Activated CD4-positive, alpha-beta T cell treated with anti-CD3 and anti-CD28 coated beads for 4 hours (primary cell): Measurements from ENCODE around the gene PNKD.
"Not testable (repeated sequence)": the region's sequence is repeated elsewhere in the genome, so short reads cannot be mapped to it uniquely, and the experiment has no call there.

ENCODE experiments used
- DNase-seq, 2 donors: peaks; one replicate each; pipeline ENCODE4 v3.0.0-alpha.2; 2020

PNKD gene

DNA sequence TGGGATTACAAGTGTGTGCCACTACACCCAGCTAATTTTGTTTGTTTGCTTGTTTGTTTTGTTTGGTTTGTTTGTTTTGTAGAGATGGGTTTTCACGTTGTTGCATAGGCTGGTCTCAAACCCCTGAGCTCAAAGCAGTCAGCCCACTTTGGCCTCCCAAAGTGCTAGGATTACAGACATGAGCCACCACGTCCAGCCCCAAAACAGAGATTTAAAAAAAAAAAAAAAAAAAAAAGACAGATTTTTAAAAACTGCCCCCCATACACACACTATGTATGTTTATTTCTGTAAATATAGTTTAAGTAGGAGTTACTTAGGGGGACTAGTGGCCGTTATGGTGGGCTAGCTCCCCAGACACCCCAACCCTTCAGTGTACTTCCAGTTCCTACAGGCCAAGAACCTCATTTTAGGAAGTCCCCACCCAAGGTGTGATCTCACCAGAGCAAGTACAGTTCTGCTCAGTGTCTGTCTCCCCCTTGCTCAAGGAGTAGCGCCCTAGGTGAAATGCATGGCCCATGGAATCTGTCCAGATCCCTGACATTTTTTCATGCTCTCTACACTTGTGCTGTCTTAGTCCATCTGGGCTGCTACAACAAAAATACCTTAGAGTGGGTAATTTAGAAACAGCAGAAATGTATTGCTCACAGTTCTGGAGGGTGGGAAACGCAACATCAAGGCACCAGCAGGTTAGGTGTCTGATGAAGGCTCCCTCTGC is 23.6 kb downstream of the PNKD start:
- no peak for DNase-seq

DNA sequence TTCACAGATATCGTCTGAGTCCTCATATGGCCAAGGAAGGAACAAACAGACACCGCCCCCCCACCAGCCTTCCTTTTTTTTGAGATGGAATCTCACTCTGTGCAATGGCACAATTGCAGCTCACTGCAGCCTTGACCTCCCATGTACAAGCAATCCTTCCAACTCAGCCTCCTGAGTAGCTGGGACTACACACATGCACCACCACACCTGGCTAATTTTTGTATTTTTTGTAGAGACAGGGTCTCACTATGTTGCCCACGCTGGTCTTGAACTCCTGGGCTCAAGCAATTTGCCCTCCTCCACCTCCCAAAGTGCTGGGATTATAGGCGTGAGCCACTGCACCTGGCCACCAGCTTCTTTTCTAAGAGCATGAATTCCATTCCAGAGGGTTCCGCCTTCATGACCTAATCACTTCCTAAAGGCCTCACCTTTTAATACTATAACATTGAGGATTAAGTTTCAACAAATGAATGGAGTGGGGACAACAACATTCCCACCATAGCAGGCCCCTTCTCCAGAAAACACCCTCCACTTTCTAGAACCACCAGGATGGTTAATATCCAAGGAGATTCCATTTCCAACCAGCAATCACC is 24.2 kb downstream of the PNKD start:
- no peak for DNase-seq

DNA sequence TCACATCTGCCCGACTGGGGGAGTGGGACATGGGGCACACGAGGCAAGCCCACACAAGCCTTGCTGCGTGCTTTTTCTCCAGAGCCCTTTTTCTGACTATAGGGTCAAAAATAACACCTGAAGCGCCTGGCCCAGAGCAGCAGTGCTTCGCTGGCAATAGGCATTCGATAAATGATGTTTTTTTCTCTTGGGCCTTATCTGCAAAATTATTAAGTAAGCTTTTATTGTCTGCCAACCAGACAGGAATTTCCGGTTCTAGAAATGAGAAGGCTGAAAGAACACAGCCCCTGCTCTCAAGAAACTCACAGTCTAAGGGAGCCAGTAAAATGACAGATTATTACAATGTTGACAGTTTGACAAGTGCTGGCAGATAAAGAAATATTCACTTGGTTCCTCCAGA is 24.7 kb downstream of the PNKD start:
- no peak for DNase-seq

DNA sequence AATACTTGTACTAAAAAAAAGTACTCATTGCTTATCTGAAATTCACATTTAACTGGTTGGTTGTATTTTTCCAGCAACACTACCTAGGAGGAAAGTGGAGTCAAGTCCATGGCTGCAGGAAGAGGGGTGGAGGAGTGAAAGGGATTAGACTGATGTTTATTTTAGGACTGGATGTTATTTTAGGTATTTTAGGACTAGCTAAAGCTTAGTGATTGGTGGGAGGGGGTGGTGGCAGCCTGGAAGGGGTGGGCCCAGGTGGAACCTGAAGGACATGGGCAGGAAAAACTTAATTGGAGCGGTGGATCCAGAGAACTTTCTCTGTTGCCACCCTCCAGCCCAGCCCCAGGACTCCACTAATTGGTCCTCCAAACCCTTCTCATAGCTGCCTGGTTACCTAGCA is 25.9 kb downstream of the PNKD start:
- DNase-seq, result no peak

DNA sequence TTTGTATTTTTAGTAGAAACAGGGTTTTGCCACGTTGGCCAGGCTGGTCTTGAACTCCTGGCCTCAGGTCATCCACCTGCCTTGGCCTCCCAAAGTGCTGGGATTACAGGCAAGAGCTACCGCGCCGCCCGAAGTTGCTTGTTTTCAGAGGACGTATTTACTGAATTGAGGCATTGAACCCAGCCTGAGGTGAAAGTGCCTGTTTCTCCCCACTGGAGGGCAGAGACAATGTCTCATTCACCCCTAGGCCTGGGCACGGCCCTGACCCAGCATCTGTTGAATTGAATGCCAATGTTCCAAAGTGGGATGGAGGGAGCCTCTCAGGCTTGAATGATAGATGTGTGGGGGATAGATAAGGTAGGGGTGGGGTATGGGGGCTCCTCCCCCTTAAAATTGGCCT is 26.5 kb downstream of the PNKD start:
- DNase-seq, result no peak

DNA sequence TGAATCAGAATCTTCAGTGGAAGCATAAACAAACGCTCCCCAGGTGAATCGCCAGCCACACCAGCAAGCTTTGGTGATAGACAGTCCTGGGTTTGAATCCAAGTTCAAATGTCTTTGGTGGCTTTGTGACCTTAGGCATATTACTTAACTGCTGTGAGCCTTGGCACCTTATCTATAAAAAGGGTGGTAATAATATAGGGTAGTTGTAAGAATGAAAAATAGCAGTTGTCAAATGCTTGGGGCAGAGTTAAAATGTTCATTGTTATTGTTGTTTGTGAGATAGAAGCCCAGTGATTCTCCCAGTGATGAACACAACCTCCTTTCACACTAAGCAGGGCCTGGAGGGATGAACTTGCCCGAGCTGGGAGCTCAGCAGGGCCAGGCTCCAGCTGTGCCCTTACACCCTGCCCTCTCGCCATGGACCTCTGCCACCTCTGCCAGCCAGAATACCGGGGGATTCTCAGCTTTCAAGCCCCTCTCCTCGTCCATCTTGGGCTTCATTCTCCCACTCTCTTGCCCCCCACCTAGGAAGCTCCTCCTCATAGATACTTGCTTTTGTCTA is 28.1 kb downstream of the PNKD start:
- DNase-seq, result no peak

DNA sequence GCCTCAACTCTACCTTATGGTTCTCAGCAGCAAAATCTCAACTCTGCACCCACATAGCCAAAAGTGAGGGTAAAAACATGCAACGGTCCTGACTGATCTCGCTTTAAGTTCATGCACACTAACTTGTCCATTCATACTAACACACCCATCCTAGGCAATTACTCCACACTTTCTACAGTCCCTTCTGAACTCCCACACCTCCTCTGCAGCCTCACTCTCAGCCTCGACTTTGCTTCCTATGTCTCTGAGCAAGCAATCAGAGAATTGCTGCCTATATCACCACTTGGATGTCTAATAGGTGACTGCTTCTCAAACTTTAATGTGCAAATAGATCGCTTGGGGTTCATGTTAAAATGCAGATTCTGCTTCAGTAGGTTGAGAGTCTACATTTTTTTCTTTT is 29.8 kb downstream of the PNKD start:
- DNase-seq, result no peak

DNA sequence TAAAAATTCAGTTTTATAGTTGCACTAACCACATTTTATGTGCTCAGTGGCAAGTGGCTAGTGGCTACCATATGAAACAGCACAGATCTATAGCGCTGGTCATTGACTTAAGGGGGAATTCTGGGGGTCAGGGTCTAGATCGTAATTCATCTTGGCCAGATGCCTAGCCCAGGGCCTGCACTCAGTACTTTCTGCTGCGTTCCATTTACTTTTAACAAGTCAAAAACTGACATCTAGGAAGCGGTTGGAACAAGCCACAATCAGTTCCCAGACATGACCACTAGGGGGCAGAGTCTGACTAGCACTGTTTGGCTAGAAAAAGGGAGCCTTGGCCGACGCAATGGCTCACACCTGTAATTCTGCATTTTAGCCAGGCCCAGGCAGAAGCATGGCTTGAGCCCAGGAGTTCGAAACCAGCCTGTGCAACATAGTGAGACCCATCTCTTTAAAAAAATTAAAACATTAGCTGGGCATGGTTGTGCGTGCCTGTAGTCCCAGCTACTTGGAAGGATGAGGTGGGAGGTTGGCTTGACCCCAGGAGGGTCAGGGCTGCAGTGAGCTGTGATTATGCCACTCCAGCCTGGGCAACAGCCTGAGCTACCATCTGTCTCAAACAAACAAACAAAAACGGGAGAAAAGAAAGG is 31.0 kb downstream of the PNKD start:
- peak; percentile 81 to 92 for DNase-seq

DNA sequence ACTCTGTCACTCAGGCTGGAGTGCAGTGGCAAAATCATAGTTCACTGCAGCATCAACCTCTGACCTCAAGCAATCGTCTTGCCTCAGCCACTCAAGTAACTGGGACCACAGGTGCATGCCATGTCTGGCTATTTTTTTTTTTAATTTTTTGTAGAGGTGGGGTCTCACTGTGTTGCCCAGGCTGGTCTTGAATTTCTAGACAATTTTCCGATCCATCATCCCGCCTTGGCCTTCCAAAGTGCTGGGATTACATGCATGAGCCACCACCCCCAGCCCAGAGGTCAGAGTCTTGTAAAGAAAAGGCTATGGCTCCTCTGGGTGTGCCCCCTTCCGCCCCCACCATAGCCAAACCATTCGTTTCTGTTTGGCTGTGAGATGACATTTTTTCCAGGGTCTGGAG is 35.1 kb downstream of the PNKD start:
- DNase-seq, result no peak

DNA sequence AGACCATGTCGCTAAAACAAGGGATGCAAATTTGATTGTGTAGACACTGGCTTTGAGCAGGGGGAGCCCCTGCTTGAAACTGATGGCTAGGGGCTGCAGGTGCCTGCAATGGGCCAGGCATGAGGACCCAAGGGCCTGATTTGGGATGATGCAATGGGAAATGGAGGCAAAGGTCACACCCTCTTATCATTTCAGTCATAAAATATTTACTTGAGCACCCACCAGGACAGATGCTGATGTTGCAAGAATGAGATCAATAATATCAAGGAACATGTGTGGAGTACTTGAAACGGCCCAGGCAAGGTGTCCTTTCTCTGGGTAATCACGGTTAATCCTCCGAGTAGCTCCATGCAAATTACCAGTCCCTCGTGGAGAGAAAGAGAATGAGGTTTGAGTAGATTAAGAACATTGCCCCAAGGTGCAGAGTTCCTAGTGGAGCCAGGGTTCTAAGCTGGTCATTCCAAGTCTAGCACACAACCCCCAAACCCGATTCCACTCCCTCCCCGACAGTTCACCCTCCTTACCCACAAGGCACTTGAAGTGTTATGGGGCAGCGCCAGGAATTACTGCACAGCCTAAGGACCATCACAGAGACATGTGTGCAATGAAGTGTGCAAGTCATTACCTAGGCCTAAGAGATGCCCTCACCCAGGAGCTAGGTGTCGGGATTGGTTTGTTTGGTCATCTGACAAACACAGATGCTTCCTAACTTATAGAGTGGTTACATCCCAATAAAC is 36.0 kb downstream of the PNKD start:
- no peak for DNase-seq

DNA sequence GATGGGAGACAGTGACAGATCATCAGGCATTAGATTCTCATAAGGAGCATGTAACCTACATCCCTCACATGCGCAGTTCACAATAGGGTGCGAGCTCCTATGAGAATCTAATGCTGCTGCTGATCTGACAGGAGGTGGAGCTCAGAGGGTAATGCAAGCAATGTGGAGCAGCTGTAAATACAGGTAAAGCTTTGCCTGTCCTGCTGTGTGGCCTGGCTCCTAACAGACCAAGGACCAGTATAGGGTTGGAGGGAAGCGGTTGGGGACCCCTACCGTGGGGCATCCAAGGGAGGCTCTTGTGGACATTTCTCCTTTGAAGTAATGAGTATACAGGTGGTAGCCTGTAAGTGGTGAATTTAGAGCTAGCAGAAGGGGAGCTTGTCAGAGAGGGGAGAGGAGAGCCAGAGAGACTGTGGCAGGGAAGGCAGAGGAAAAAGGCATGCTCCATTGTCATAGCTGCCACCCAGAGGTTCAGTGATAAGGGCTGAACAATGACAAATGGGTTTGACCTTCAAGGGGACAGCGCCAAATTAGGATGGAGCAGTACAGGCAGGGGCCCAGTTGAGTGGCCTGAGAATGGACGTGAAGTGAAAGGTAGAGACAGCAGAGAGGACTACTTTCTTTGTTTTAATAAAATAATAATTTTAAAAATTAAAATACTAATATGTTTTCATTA is 37.2 kb downstream of the PNKD start:
- DNase-seq, result no peak

DNA sequence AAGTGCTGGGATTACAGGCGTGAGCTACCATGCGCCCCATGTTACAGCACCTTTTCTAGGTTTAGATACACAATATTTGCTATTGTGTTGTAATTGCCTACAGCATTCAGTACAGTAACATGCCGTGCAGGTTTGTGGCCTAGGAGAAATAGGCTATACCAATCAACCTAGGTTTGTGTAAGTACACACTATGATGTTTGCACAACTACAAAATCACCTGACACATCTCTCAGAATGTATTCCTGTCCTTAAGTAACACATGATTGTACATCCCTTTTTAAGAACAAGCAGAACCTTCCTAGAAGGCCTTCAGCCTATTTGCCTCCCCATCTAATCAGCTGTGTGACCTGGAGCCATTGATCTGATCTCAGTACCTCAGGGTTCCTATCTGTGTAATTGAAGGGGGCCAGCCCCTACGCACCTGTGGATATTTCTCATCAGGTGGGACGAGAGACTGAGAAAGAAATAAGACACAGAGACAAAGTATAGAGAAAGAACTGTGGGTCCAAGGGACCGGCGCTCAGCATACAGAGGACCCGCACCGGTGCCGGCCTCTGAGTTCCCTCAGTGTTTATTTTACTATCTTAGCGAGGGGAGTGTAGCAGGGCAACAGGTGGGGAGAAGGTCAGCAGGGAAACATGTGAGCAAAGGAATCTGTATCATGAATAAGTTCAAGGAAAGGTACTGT is 40.7 kb downstream of the PNKD start:
- no peak for DNase-seq

DNA sequence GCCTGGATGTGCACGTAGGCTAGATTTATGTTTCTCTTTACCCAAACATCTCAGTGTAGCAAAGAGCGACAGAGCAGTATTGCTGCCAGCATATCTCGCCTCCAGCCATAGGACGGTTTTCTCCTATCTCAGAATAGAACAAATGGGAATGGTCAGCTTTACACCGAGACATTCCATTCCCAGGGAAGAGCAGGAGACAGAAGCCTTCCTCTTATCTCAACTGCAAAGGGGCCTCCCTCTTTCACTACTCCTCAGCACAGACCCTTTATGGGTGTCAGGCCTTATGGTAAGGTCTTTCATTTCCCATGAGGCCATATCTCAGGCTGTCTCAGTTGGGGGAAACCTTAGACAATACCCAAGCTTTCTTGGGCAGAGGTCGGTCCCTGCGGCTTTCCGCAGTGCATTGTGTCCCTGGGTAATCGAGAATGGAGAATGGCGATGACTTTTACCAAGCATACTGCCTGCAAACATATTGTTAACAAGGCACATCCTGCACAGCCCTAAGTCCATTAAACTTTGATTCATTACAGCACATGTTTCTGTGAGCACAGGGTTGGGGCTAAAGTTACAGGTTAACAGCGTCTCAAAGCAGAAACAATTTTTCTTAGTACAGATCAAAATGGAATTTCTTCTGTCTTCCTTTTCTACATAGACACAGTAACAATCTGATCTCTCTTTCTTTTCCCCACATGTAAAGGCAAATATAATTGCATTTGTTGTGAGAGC is 41.4 kb downstream of the PNKD start:
- not testable (repeated sequence) for DNase-seq

DNA sequence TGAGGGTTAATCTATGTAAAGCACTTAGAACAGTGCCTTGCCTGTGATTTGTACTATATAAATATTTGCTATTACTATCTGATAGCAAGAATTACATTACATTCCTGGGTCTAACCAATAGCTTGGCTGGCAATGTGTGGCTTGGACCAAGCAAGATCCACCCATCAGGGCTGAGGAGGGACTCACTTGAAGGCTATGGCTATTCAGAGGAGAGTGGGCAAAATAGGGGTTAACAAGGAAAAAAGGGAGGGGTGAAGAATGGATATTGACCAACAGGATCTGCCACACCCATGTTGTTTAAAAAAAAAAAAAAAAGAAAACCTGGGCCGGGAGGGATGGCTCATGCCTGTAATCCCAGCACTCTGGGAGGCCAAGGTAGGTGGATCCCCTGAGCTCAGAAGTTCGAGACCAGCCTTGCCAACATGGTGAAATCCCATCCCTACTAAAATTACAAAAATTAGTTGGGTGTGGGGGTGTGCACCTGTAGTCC is 42.0 kb downstream of the PNKD start:
- DNase-seq, result no peak

DNA sequence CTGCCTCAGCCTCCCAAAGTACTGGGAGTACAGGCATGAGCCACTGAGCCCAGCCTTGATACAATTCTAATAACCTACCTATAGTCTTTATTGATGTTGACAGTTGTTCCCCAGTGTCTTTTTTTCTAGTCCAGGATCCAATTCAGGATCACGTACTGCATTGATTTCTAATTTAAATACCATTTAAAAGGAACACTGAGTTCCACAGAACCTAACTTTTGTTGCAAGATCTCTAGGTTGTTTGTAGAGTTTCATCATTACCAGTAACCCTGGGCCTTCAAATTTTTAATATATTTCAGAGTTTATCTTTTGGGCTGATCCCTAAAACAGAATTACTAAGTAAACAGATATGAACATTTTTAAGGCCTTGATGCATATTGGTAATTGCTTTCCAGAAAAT is 43.0 kb downstream of the PNKD start:
- no peak for DNase-seq

DNA sequence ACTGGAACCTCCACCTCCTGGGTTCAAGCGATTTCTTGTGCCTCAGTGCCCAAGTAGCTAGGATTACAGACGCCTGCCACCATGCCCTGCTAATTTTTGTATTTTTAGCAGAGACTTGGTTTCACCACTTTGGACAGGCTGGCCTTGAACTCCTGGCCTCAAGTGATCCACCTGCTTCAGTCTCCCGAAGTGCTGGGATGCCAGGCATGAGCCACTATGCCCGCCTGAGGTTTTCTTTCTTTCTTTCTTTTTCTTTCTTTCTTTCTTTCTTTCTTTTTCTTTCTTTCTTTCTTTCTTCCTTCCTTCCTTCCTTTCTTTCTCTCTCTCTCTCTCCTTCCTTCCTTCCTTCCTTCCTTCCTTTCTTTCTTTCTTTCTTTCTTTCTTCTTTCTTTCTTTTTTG is 44.4 kb downstream of the PNKD start:
- DNase-seq, result not testable (repeated sequence)

DNA sequence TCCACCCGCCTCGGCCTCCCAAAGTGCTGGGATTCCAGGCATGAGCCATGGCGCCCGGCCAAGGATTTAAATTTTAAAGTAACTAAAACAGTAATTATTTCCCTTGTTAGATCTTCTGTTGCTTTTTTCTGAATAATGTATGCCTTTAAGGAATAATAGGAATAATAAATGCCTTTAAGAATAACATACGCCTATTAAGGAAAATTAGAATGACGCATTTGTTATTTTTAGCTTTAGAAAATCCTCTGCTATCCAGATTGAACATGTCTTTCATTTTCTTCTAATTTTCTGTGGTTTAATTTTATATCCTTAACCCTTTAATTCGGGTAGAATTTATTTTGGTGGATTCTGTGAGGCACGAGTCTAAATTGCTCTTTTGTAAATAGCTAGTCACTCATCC is 45.1 kb downstream of the PNKD start:
- no peak for DNase-seq

DNA sequence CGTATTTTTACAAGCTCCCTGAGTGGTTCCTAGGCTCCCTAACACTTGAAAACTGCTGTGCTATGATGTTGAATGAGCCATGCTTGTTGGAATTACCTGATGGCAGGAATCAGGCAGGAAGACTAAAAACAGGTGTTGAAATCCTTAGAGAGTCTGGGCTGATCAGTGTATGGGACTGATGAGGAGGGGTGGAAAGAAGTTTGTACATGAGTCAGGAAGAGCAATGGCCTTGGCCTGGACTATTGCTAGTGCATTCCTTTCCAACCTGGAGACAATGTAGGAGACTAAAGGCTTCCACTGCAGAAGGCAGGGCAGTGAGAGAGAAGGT is 46.9 kb downstream of the PNKD start:
- DNase-seq, result no peak

DNA sequence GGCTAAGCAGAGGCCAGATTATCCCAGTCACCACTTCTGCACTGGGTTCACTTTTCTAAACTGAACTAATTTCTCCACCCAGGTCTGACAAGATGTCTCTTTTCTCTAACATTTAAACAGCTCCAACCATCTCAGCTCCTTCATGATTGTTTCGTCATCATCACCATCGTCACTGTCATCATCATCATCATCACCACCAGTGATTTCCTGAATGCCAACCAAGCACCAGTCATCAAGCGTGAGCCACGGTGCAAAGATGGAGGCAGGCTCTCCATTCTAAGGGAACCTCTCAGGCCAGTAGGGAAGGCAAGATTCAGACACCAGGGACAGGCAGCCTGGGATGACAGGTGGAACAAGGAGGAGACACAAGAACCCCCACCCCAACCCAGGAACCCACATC is 47.5 kb downstream of the PNKD start:
- DNase-seq, result no peak

DNA sequence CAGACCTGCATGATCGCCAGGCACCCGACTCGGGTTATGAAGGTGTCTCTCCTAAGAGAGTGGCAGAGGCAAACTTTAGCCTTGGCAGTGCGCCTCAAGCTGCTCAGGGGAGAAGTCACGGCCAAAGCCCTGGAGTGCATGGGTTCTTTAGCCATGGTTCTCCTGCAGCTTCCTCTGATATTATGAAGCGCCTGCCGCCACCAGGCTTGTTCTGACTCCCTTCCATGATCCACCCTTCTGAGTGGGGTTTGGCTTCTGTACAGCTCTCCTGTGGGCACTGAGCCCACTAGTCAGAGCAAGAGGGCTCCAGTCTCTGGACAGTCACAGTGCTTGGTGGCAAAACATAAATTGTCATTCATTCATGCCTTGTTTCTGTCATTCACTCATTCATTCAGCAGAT is 47.9 kb downstream of the PNKD start:
- DNase-seq, result no peak

DNA sequence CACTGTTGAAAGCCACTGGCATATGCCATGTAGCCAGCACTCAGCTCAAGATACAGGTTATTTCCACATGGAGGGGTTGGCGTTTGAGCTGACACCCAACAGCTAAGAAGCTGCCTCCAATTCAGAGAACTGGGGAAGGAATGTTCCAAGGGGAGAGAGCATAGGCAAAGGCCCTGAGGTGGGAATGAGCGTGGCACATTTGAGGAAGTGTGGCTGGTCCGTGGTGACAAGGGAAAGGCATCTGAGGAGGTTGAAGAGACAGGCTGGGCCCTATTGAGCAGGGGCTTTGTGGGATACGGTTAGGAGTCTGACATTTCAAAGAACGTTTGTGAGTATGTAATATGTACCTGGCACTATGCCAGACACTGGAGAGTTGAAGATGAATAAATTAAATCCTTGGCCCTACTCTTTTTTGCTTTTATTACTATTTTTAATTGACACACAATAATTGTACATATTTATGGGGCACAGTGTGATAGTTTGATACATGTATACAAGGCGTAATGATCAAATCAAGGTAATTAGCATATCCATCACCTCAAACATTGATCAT is 49.6 kb downstream of the PNKD start:
- DNase-seq, result no peak
